HG03108 (cell line): Measurements from ENCODE around the gene ATG2A.

Experiments
- ATAC-seq: cut with Tn5 transposase; IDR thresholded peaks from one replicate; pipeline ENCODE4 v1.9.1; 2021; ENCODE audit warnings: moderate library complexity; ENCODE audit not compliant: unreplicated experiment

Gene ATG2A

GRCh38 chr11:64925536-64926436, 8.8 kb upstream of the ATG2A start:
- no peak for ATAC-seq

DNA sequence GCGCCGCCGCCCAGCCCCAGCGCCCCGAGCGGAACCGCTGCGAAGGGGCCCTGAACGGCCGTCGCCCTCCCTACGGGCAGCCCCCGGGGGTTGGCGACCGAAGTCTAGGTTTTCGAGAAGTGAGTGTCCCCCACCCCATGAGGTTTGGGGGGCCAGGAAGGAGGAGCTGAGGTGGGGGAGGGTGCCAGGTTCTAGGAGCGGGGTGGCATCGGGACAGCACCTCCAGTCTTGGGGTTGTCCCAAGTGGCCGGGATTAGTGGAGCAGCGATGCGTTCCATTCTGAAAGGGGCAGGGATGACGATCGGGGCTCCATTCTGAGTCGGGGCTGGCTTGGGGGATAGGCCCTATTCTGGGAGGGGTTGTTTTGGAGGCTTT, 7.9 kb upstream of the ATG2A start:
- ATAC-seq: peak; percentile 3

- ATAC-seq: peak; percentile 76
These were observed 7.2 kb upstream of the ATG2A start, which contains the start of gene PPP2R5B for GRCh38 chr11:64923944-64924909. Gene PPP2R5B (plus strand): TSS chr11:64924689. CDS start chr11:64925735, 1,046 bp downstream.

- no peak for ATAC-seq
These were observed 6.2 kb upstream of the ATG2A start for GRCh38 chr11:64923151-64923661.

DNA sequence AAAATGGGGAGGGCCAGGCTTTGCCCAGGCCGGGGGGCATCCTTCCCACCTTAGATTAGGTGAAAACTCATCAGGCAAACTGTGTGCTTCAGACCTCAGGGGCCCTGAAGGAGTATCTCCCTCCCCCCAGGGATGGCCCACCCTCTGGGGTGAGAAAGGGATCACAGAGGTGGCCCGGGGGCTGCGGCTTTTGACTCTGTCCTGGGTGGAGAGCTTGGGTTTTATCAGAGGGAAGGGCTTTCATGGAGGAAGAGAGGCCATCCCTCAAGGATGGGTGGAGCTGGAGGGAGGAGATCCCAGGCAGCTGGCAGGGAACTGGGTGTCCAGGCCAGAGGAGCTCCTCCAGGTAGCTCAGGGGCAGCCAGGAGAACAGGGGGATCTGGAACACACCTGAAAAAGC, 4.4 kb upstream of the ATG2A start:
- ATAC-seq: no peak

- ATAC-seq: no peak
These were observed 3.1 kb upstream of the ATG2A start for GRCh38 chr11:64920124-64920523.

DNA sequence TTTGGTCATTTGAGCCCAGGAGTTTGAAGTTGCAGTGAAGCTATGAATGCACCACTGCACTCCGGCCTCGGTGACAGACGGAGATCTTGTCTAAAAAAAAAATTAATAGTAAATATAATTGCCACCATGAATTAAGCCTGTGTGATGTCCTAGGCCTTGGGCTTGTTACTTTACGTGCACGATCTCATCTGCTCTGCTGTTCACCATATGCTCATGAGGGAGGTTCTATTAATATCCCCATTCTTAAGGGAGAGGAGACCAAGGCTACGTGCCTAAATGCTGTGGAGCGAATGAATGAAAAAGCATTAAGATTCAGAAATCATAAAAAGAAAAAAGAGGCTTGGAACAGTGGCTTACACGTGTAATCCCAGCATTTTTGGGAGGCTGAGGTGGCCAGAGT, 2.6 kb upstream of the ATG2A start:
- ATAC-seq: no peak

DNA sequence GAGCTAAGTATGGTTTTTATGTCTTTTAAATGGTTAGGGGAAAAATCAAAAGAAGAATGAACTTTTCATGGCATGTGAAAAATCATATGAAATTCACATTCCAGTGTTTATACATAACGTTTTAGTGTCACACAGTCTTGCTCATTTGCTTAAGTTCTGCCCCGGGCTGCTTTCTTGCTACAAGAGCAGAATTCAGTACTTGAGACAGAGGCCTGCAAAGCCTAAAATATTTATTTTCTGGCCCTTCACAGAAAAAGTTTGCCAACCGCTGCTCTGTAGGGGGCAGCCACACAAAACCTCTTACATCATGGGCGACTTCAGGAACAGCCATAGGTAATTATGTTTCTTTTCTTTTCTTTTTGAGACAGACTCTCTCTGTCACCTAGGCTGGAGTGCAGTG, 1.0 kb upstream of the ATG2A start:
- ATAC-seq: no peak

- no peak for ATAC-seq
These were observed 620 bp upstream of the ATG2A start for GRCh38 chr11:64917663-64917995.

- ATAC-seq: no peak
These were observed 802 bp downstream of the ATG2A start for GRCh38 chr11:64916040-64916774.

- no peak for ATAC-seq
These were observed 1.6 kb downstream of the ATG2A start for GRCh38 chr11:64915376-64915887.

DNA sequence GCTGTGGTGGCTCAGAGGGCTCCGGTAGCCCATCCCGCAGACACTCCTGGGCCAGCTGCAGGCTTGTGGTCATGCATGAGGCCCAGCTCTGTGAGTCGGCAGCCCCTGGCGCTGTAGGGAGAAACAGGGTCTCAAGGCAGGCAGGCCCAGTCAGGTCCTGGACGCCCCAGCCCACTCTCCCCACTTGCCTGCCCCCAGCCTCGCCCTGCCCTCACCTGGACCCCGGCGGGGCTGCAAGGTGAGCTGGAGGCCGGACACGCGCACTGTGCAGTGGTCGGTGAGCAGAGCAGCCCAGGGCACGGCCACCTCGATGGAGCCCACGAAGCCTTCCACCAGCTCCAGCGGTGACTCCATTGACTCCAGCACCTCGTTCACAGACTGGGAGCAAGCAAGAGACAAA, 2.9 kb downstream of the ATG2A start:
- ATAC-seq: no peak

DNA sequence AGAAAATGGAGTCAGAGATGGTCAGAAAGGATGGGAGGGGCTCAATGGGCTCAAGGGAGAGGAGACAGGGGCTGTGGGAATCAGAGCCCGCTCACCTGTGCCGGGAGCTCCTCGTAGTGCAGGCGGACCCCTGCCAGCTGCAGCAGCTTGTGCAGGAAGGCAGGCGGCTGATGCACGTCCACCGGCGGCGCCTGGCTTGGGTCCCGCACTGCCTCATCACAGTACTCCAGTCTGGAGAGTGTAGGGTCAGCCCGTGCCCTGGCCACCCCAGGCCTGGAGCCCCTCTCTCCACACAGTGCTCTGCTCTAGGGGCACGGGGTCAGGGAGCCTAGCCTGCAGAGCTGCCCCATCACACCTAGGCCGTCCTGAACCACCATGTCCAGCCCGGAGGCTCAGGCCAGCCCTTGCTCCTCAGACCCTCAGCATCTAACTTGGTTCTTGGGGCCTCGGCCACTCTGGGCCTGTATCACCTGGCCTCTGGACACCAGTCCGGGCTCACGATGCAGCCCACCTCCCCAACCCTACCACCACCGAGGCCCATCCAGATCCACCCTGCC, 3.8 kb downstream of the ATG2A start:
- no peak for ATAC-seq

- ATAC-seq: no peak
These were observed 5.3 kb downstream of the ATG2A start for GRCh38 chr11:64911689-64912088.

- no peak for ATAC-seq
These were observed 5.9 kb downstream of the ATG2A start for GRCh38 chr11:64911142-64911541.

- ATAC-seq: no peak
These were observed 6.4 kb downstream of the ATG2A start for GRCh38 chr11:64910451-64911093.

GRCh38 chr11:64909653-64910343, 7.2 kb downstream of the ATG2A start:
- no peak for ATAC-seq

GRCh38 chr11:64908766-64909165, 8.2 kb downstream of the ATG2A start:
- ATAC-seq: no peak

GRCh38 chr11:64906314-64906635, 10.7 kb downstream of the ATG2A start:
- no peak for ATAC-seq
